DND-41 (cell line): ENCODE data around the gene NCK1.

Experiments
- ATAC-seq: fragments of 200-7000 bp; cut with Tn5 transposase; 3 replicates; pipeline ENCODE4 v1.9.1; 2021; ENCODE audit warnings: low read depth; ENCODE audit not compliant: insufficient read depth
- DNase-seq: peaks from one replicate; pipeline ENCODE4 v3.0.0-alpha.2; 2020
- H2AFZ ChIP-seq: 2 replicates; pipeline ENCODE4 v1.6.0; 2012; ENCODE audit warnings: low read depth, low read length
- H3K27ac ChIP-seq: 2 replicates; pipeline ENCODE4 v1.5.1; 2012; ENCODE audit warnings: low read length, inconsistent platforms
- H3K27me3 ChIP-seq: fragments of 200-600 bp; sonication (generic); 2 replicates; pipeline ENCODE4 v1.6.0; 2012; ENCODE audit warnings: low read length, mild to moderate bottlenecking, inconsistent platforms; ENCODE audit not compliant: insufficient read depth, poor library complexity
- H3K36me3 ChIP-seq: 2 replicates; pipeline ENCODE4 v1.5.1; 2012; ENCODE audit warnings: low read length, inconsistent platforms; ENCODE audit not compliant: insufficient read depth
- H3K4me1 ChIP-seq: 2 replicates; pipeline ENCODE4 v1.5.1; 2012; ENCODE audit warnings: mild to moderate bottlenecking, low read length; ENCODE audit not compliant: insufficient read depth
- H3K4me2 ChIP-seq: 2 replicates; pipeline ENCODE4 v1.6.0; 2012; ENCODE audit warnings: mild to moderate bottlenecking, moderate library complexity, low read length, inconsistent platforms; ENCODE audit not compliant: insufficient read depth
- H3K4me3 ChIP-seq, 2 experiments: fragments of 200-600 bp in 1 of 2; shearing (Covaris generic) in 1 of 2; 2 replicates each; pipeline ENCODE4 v1.5.1; 2012 to 2016; ENCODE audit warnings: inconsistent platforms in 2 of 2, low read length in 2 of 2, mild to moderate bottlenecking in 2 of 2, low read depth in 1 of 2, moderate library complexity in 1 of 2
- H3K79me2 ChIP-seq: 2 replicates; pipeline ENCODE4 v1.6.0; 2012; ENCODE audit warnings: low read length, inconsistent platforms; ENCODE audit not compliant: insufficient read depth
- H3K9ac ChIP-seq: 2 replicates; pipeline ENCODE4 v1.6.0; 2012; ENCODE audit warnings: low read depth, mild to moderate bottlenecking, inconsistent platforms, low read length, moderate library complexity
- H3K9me3 ChIP-seq: 2 replicates; pipeline ENCODE4 v1.5.1; 2012; ENCODE audit warnings: low read length, moderate library complexity, mild to moderate bottlenecking, inconsistent platforms; ENCODE audit not compliant: insufficient read depth, severe bottlenecking
- H4K20me1 ChIP-seq: 2 replicates; pipeline ENCODE4 v1.6.0; 2012; ENCODE audit warnings: low read length; ENCODE audit not compliant: insufficient read depth
- CTCF ChIP-seq: IDR thresholded peaks from 2 replicates; pipeline ENCODE4 v1.5.1; 2012; ENCODE audit warnings: borderline replicate concordance, low read length, moderate library complexity, mild to moderate bottlenecking; ENCODE audit not compliant: poor library complexity, severe bottlenecking; ENCODE audit errors: extremely low read depth
- EZH2 ChIP-seq: IDR thresholded peaks from 3 replicates; pipeline ENCODE4 v1.6.1; 2012; ENCODE audit warnings: borderline replicate concordance, low read depth, mild to moderate bottlenecking, moderate library complexity, low read length, inconsistent platforms; ENCODE audit not compliant: severe bottlenecking

Gene NCK1

DNA sequence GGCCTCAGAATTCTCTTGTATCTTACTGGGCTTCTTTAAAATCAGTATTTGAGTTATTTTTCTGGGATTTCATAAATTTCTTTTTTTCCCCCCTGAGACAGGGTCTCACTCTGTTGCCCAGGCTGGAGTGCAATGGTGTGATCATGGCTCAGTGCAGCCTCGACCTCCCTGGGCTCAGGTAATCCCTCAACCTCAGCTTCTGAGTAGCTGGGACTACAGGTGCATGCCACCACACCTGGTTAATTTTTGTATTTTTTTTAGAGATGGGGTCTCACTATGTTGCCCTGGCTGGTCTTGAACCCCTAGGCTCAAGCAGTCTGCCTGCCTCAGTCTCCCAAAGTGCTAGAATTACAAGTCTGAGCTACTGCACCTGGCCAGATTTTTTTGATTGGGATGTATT, 43.5 kb downstream of the NCK1 start:
- H2AFZ ChIP-seq = no peak overlapping the region
- no peak for TF ChIP-seq CTCF
- TF ChIP-seq EZH2 = no peak
- ATAC-seq (no peak), DNase-seq (no peak)
- peaks cover 33% of the 10 kb centered on the region for H3K4me1 ChIP-seq
- no peaks in the 10 kb centered on the region for H3K27me3 ChIP-seq
- peaks cover 41% of the 10 kb centered on the region for H4K20me1 ChIP-seq
- H3K79me2 ChIP-seq = peaks cover 100% of the 10 kb centered on the region
- no peak overlapping the region for H3K4me2 ChIP-seq
- H3K4me3 ChIP-seq = no peak overlapping the region
- no peak overlapping the region for H3K9ac ChIP-seq
- peaks cover 3% of the 10 kb centered on the region; the same call in 1 of the 2 replicates for H3K36me3 ChIP-seq
- peaks cover 18% of the 10 kb centered on the region for H3K9me3 ChIP-seq
- no peak overlapping the region for H3K27ac ChIP-seq

GRCh38 chr3:136906725-136907124, 44.7 kb downstream of the NCK1 start:
- TF ChIP-seq CTCF (no peak), EZH2 (no peak)
- H3K4me1 ChIP-seq = peaks cover 33% of the 10 kb centered on the region
- H3K4me2 ChIP-seq = no peak overlapping the region
- no peak overlapping the region for H2AFZ ChIP-seq
- H3K27me3 ChIP-seq = no peaks in the 10 kb centered on the region
- no peak overlapping the region for H3K4me3 ChIP-seq
- no peak overlapping the region for H3K9ac ChIP-seq
- peaks cover 18% of the 10 kb centered on the region for H3K9me3 ChIP-seq
- H3K36me3 ChIP-seq = peaks cover 3% of the 10 kb centered on the region; the same call in 1 of the 2 replicates
- DNase-seq (no peak), ATAC-seq (peak; percentile 37; the same call in 2 of the 3 replicates)
- peaks cover 100% of the 10 kb centered on the region for H3K79me2 ChIP-seq
- H4K20me1 ChIP-seq = peaks cover 41% of the 10 kb centered on the region
- peak overlapping the region; percentile 23; the same call in 1 of the 2 replicates for H3K27ac ChIP-seq

DNA sequence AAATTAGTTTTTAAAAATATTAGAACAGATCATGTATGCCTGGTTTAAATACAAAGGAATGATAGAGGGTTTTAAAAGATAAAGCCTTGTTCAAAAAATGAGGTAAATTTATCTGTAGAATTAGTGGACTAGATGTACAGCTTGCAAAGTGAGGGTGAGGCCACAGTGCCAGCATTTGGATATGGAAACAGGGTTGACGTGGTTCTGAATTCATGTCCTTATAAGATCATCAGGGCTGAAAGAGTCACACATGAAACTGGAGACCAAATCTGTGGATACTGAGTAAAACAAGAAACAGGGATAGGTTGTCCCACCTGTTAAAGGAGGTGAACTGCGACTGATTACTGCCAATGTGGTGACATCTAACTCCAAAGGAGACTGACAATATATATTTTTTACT, 46.3 kb downstream of the NCK1 start:
- Histone ChIP-seq H3K9me3 (peaks cover 13% of the 10 kb centered on the region), H3K9ac (no peak overlapping the region), H3K27ac (no peak overlapping the region), H3K4me3 (no peak overlapping the region), H4K20me1 (peaks cover 41% of the 10 kb centered on the region), H3K79me2 (peaks cover 100% of the 10 kb centered on the region), H3K4me2 (no peak overlapping the region), H3K36me3 (peaks cover 3% of the 10 kb centered on the region; the same call in 1 of the 2 replicates), H3K4me1 (peaks cover 33% of the 10 kb centered on the region), H2AFZ (no peak overlapping the region), H3K27me3 (no peaks in the 10 kb centered on the region)
- DNase-seq (no peak), ATAC-seq (no peak)
- no peak for TF ChIP-seq CTCF
- TF ChIP-seq EZH2 = no peak
